Breast epithelium (tissue), 4 donors: ENCODE data around the gene LIMCH1. TPM values are rescaled to one million over a fixed set of nuclear protein-coding genes. Genes with fewer than 3 reads are reported as not detected.
A peak's percentile ranks its signal among the peaks of the same experiment; 100 is the strongest.

Source experiments
- DNase-seq, 2 donors: peaks; one replicate each; pipeline ENCODE4 v3.0.0-alpha.2; 2019; ENCODE audit warnings: low spot score in 2 of 2
- H3K27ac ChIP-seq, 2 donors: fragments of 200-600 bp; sonication (generic) in 1 of 2; one replicate each; pipeline ENCODE4 v1.5.1; 2016 to 2019; ENCODE audit warnings: mild to moderate bottlenecking in 1 of 2
- H3K27me3 ChIP-seq, 2 donors: fragments of 200-600 bp; sonication (generic) in 1 of 2; one replicate each; pipeline versions ENCODE4 v1.5.1 to v1.6.0; 2017 to 2019; ENCODE audit warnings: control low read depth in 1 of 2, mild to moderate bottlenecking in 1 of 2
- H3K36me3 ChIP-seq: fragments of 200-600 bp; one replicate; pipeline ENCODE4 v1.5.1; 2019
- H3K4me1 ChIP-seq, 2 donors: fragments of 200-600 bp; sonication (generic); one replicate each; pipeline ENCODE4 v1.5.1; 2016 to 2019; ENCODE audit warnings: control low read depth in 1 of 2
- H3K4me3 ChIP-seq, 3 donors: fragments of 200-600 bp; sonication (generic); 1 replicate in 2 of 3; 2 replicates in 1 of 3; pipeline ENCODE4 v1.5.1; 2016 to 2019; ENCODE audit warnings: mild to moderate bottlenecking in 3 of 3, moderate library complexity in 2 of 3
- H3K9me3 ChIP-seq, 2 donors: fragments of 200-600 bp; sonication (generic) in 1 of 2; one replicate each; pipeline ENCODE4 v1.5.1; 2016 to 2019; ENCODE audit warnings: control low read depth in 1 of 2
- CTCF ChIP-seq, 3 donors: fragments of 450-650 bp; IDR thresholded peaks; one replicate each; pipeline ENCODE4 v1.5.1; 2016 to 2017; ENCODE audit warnings: antibody characterized with exemption in 3 of 3, mild to moderate bottlenecking in 3 of 3, moderate library complexity in 3 of 3
- POLR2A ChIP-seq: fragments of 450-650 bp; IDR thresholded peaks from one replicate; pipeline ENCODE4 v1.6.1; 2016; ENCODE audit warnings: antibody characterized with exemption, mild to moderate bottlenecking, moderate library complexity
- POLR2AphosphoS5 ChIP-seq, 3 donors: sonication (generic); formaldehyde crosslinking; IDR thresholded peaks; one replicate each; pipeline ENCODE4 v1.6.1; 2017; ENCODE audit warnings: antibody characterized with exemption in 3 of 3
- intact Hi-C: fragments of 100-400 bp; cut with DNase I; formaldehyde crosslinking; loops from one replicate; pipeline ENCODE4 v1.15.1; 2023; ENCODE audit warnings: low total_unique reads
- total RNA-seq, 3 donors: library from RNA; depleted of rRNA; stranded (reverse); fragments of >200 nt; gene quantifications; one replicate each; pipeline ENCODE4 v1.1.0, GENCODE V29; 2016

Gene LIMCH1
- total RNA-seq, 3 donors from 2014 or later: 34.6 to 72.2 (median 71.8) TPM

GRCh38 chr4:41541687-41542094, 3.7 kb downstream of the LIMCH1 start:
- Histone ChIP-seq H3K27ac (peak overlapping the region in 1 of 2 donors; percentile 54), H3K4me1 (peaks cover 0 to 11% of the 10 kb centered on the region in 2 donors), H3K36me3 (no peaks in the 10 kb centered on the region), H3K27me3 (no peaks in the 10 kb centered on the region), H3K4me3 (peak overlapping the region in 1 of 3 donors; percentile 23), H3K9me3 (no peaks in the 10 kb centered on the region)
- TF ChIP-seq POLR2A (no peak), POLR2AphosphoS5 (IDR thresholded peaks at IDR 0.05) (no peak)
- intact Hi-C loops: no loop called here
- no peak for DNase-seq

- H3K27me3 ChIP-seq: no peaks in the 10 kb centered on the region
- no peaks in the 10 kb centered on the region for H3K36me3 ChIP-seq
- H3K9me3 ChIP-seq: no peaks in the 10 kb centered on the region
- H3K4me3 ChIP-seq: no peak overlapping the region
- DNase-seq: no peak
- peaks cover 0 to 11% of the 10 kb centered on the region in 2 donors for H3K4me1 ChIP-seq
- intact Hi-C loops: no loop called here
- no peak overlapping the region for H3K27ac ChIP-seq
- no peak for TF ChIP-seq POLR2A
- no peak for TF ChIP-seq CTCF (IDR thresholded peaks at IDR 0.05)
- TF ChIP-seq POLR2AphosphoS5 (IDR thresholded peaks at IDR 0.05): no peak
Measured at GRCh38 chr4:41542526-41543275, 4.7 kb downstream of the LIMCH1 start.

GRCh38 chr4:41545238-41545637, 7.3 kb downstream of the LIMCH1 start:
- no peak for TF ChIP-seq CTCF (IDR thresholded peaks at IDR 0.05)
- no peak for TF ChIP-seq POLR2A
- no peak for TF ChIP-seq POLR2AphosphoS5 (IDR thresholded peaks at IDR 0.05)
- no peaks in the 10 kb centered on the region for H3K27me3 ChIP-seq
- H3K36me3 ChIP-seq: no peaks in the 10 kb centered on the region
- H3K4me3 ChIP-seq: no peak overlapping the region
- H3K9me3 ChIP-seq: no peaks in the 10 kb centered on the region
- DNase-seq: no peak
- intact Hi-C loops: no loop called here
- H3K4me1 ChIP-seq: no peaks in the 10 kb centered on the region
- H3K27ac ChIP-seq: no peak overlapping the region

GRCh38 chr4:41546638-41547037, 8.7 kb downstream of the LIMCH1 start:
- H3K27me3 ChIP-seq: no peaks in the 10 kb centered on the region
- H3K9me3 ChIP-seq: no peaks in the 10 kb centered on the region
- no peak for DNase-seq
- intact Hi-C loops: no loop called here
- H3K27ac ChIP-seq: no peak overlapping the region
- no peaks in the 10 kb centered on the region for H3K4me1 ChIP-seq
- no peak overlapping the region for H3K4me3 ChIP-seq
- TF ChIP-seq POLR2AphosphoS5 (IDR thresholded peaks at IDR 0.05) (no peak), POLR2A (no peak), CTCF (IDR thresholded peaks at IDR 0.05) (no peak)
- no peaks in the 10 kb centered on the region for H3K36me3 ChIP-seq

- Histone ChIP-seq H3K4me3 (no peak overlapping the region), H3K27ac (no peak overlapping the region), H3K4me1 (no peaks in the 10 kb centered on the region), H3K9me3 (no peaks in the 10 kb centered on the region), H3K36me3 (no peaks in the 10 kb centered on the region), H3K27me3 (no peaks in the 10 kb centered on the region)
- no peak for DNase-seq
- intact Hi-C loops: no loop called here
- TF ChIP-seq CTCF (IDR thresholded peaks at IDR 0.05) (no peak), POLR2AphosphoS5 (IDR thresholded peaks at IDR 0.05) (no peak), POLR2A (no peak)
Measured at GRCh38 chr4:41548305-41548880, 10.4 kb downstream of the LIMCH1 start.
